LHCN-M2 (cell line): ENCODE data around the gene BNC2. TPM values are rescaled to one million over a fixed set of nuclear protein-coding genes. Genes with fewer than 3 reads are reported as not detected.

Source experiments
- DNase-seq: peaks from one replicate; pipeline ENCODE4 v3.0.0-alpha.2; 2012; ENCODE audit warnings: low read depth
- total RNA-seq: library from RNA; depleted of rRNA; stranded (reverse); fragments of >200 nt; gene quantifications from 2 replicates; pipeline ENCODE4 v1.2.3, GENCODE V29; 2014

BNC2 gene
- total RNA-seq, 1 experiment from 2014 or later, result 23.8 TPM

DNA sequence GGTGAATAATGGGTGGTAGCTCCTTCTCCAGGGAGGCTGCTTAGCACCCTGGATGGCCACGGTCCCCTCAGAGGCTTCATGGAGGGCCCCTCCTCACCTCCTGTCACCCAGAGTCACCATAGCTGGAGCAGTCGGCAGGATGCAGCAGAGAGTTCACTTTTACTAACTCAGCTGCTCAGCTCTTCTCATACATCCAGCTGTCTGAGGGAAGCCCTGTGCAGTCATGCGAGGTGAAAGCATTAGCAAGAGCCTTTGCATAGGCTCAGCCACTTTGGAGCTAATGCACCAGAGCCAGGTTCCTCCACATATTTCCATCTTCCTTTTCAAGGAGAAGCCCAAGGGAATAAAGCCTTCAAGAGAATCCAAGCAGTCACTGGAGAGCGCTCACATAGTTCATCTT, 499.2 kb downstream of the BNC2 start:
- no peak for DNase-seq

DNA sequence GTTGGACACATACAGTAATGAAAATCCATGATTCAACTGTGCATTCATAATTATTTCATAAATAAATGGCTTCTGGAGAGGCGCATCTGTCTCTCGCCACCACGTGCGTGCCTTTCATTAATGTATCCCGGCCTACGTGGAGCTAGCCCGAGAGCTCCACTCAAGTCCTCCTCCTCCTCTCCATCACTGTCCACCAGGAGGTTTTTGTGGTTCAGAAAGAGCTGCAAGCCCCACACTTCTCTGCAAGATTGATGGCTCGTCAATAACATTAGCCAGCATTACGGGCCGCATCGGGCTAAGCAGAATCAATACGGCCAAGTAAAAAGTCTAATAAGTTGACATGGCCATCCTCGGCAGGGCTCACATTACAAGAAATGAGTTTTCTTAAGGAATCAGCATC, 499.8 kb downstream of the BNC2 start:
- no peak for DNase-seq

DNA sequence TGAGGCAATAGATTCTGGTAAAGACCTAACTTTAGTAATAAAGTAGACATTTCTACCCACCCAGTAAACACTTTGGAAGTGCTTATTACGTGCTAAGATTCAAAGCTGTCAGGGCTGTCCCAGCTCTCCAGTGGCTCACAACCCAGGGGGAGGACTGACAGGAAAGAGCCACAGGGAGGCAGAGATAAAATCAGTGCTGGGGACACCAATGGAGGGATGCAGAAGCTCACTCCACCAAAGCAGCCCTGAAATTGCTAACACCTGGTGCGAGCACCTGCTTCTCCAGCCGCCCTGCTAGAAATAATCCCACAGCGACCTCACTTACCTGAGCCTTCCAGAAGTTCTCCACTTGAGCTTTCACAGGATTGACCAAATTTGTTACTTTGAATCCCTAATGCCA, 501.0 kb downstream of the BNC2 start:
- no peak for DNase-seq

DNA sequence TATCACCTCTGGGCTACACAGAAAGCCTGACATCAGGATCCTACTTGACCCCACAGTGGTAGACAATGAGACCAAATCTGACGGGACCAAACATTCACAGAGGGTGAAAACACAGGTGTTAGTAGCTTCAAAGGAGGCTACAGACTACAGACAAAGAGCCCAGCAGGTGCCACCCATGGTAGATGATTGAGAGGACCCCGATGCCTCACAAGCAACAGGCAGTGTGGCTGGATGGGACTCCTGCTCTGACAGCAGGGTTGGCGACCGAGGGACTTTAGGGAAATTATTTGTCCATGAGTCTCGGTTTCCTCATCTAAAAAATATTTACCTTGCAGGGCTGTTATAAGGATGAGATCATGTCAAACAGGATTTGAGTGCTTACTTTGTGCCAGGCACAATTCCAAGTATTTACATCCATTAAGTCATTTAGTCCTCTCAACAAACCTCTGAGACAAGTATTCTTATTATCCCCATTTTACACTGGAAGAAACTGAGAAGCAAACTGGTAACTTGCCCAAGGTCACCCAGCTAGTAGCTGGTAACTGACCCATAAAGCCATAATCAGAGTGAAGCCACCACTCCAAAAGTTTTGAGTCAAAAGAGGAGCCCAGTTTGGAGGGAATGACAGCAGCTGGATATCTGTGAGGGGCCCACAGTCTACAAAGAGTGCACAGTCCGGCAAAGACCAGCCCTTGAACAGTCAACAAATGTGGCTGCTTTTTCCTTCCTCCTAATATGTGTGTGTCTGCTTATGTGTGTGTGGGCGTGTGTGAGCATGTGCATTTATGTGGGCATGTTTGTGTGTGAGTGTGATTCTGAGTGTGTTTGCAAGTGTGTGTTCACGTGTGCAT, 502.0 kb downstream of the BNC2 start:
- DNase-seq, result no peak

DNA sequence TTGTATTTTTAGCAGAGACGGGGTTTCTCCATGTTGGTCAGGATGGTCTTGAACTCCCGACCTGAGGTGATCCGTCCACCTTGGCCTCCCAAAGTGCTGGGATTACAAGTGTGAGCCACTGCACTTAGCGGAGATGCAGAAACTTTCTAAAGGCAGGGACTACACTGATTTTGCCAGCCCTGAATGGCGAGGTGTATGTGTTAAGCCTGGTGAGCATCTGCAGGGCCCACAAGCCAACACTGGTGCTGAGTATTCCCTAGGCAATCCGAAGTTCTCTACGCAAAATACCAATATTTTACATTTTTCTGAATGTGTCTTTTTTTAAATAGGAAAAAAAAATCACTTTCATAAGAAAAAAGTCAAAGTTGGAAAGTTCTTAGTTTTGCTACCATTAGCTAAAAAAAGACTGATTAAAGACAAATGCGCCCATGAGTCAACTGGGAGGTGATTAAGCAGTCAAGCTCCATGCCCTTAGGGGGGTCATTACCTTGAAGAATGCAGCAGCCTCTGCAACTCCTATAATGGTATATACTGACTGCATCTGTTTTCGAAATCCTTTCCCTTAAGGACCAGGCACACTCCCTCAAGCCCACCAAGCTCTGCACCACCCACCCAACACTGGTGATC, 502.8 kb downstream of the BNC2 start:
- peak; percentile 19 for DNase-seq

DNA sequence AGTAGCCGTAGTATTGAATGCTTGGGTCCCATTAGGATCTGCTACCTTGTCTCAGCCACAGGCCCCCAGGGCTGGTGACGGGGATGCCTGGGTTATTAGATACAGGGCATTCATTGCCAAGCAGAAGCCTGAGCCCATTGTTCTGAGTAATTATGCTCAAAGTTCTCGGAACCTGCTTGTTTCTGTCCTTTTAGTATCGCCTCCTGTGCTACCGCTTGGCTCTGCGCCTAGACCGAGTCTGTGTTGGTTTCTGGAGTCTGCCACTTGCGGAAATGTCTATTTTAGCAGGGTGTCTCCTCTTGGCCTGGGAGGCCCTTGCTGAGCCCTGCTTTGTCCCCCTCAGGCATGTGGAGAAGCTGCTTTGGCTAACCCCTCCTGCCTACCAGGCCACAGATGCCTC, 506.1 kb downstream of the BNC2 start:
- DNase-seq, result no peak

DNA sequence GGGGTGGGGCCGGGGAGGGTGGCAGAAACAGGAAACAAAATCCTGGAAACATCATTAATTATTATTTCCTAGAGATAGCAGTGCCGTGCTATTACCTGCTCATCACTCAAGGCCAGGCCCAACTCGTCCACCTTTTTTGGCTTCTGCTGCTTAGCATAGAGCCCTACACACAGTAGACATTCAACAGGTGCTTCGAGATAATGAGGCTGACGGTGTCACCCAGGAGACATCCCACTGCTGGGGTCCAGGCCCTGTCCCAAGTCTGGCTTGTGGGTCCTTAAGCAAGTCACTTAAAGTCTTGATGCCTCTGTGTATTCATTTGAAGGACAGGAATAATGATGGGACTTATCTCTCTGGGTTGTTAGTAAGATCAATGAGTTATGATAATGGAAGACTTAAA, 506.6 kb downstream of the BNC2 start:
- DNase-seq, result no peak

DNA sequence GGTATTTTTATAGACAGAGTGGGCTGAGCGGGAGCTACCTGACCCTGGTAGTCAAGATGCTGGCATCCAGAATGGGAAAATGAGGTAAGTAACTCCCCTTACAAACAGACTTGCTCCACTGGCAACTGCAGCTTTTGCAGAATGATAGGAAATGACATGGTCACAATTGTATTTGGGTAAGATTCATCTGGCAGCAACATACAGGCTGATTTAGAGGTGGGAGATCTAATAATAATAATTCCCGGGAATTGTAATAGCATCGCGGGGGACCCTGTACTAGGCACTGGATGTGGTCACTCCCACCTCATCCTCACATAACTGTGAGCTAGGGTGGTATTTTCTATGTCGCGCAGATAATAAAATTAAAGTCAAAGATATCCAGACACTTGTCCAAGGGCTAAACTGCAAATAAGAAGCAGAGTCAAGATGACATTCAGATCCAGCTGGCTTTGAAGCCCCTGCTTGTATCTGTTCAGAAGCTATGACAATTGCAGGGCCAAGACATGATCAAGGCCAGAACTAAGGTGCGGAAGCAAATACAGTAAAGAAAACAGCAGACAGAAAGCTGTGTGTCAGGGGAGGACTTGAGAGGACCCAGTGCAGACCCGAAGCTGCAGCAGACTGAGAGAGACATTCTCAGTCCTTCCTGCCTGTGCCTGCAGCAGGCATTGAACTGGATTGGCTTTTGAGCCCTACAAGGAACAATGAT, 507.2 kb downstream of the BNC2 start:
- DNase-seq, result no peak

DNA sequence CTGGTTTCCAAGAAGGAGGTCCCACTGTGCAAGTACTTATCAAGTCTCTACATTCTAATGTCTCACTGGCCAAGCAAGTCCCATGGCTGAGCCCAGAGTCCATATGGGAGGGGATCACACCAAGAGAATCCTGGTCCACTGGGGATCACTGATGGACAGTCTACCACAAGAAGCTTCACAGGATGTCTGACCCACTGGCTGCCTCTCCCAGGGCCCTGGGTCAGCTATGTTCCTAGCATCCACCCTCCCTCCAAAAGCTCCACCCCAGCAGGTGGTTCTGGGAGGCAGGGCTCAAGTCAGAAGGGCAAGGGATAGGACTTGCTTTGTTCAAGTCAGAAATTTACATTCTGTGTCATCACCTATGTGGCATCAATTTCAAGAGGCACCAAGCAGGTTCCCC, 508.5 kb downstream of the BNC2 start:
- no peak for DNase-seq

DNA sequence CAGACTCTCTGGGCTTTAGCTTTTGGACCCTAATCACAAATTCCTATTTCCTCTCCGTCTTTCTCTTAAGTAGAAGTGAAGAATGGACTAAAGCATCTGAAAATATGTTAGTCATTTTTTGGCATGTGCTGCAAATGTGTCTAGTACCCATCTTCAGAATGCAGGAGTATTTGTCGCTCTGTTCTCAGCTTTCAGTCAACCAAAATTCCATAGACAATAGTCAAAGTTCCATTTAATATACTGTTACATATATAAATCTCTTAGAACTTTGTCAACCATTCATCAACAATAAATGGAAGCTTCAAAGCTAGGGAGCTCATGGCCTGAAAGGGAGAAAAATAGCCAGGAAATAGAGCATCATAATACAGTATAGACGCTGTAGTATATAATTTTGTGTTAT, 509.4 kb downstream of the BNC2 start:
- DNase-seq, result peak; percentile 20

DNA sequence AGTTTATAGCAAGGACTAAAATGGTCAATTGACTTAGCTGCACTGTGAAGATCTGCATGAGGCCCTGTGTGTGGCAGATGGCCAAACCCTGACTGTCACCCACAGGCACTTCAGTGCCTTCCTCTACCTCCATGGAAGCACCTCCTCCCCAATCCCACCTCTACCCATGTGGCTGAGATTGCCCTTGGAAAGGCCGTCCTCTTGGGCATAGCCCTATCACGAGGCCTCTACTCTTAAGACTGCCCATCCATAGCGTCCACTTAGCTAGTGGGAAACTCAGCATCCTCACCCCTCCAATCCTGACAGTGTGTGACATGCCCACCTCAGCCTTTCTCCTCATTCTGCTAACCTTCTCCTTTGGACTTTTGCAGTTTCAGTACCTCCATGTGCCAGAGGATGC, 510.2 kb downstream of the BNC2 start:
- no peak for DNase-seq
